Stimulated activated CD8-positive, alpha-beta memory T cell treated with anti-CD3 and anti-CD28 coated beads, Interleukin-15, amount 100 ng/mL, for 4 hours (primary cell): ENCODE data around the gene SLC26A3.
"Not testable (repeated sequence)": the region's sequence is repeated elsewhere in the genome, so short reads cannot be mapped to it uniquely, and the experiment has no call there.

Source experiments
- DNase-seq, 2 donors: peaks; one replicate each; pipeline ENCODE4 v3.0.0-alpha.2; 2020; ENCODE audit warnings: low read depth in 2 of 2

The SLC26A3 gene

DNA sequence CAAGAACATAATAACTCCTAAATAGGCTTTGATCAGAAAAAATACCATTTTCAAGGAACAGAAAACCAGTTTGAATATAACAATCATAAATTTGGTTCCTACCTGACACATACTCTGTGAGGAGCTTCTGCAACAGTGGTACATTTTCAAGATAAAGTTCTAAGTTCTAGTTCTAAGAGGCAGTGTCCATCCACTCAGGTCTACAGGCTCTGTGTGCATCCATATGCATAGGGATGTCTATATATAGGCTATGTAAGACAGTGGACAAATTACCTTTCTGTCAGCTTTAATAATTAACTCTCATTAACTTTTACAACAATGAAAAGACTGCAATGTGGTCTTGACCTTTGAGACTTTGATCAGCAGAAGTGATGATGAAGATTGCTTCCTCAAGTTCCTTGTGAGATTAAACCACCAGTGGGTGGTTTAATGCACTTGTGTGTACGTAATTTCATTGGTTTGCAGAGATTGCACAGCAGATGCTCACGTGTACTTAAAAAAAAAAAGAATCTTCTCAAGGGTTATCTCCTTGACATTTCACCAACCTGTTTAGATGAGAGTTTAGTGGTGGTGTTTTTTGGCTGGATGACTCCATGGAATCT is at the start of gene SLC26A3:
Gene SLC26A3, minus strand, starts transcription at position 215 of the 602 bp plus-strand sequence. CDS start 8,714 bp downstream, outside the sequence.
- no peak for DNase-seq

- no peak for DNase-seq
These were observed 47.6 kb upstream of the SLC26A3 start for GRCh38 chr7:107850643-107851042.

DNA sequence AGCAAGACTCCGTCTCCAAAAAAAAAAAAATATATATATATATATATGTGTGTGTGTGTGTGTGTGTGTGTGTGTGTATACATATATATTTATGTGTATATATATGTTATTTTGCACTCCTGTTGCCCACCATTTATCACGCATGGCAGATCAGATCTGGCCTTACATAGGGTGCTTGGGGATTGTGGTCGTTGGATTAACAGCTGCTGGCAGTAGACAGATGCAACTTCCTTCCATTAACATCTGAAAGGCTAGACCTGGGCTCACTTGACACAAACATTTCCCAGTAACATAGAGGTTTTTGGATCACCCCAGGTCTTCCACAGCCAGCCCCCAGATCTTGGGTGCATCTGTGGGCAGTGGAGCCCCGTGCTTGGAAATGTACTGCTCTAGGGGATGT is 47.2 kb upstream of the SLC26A3 start:
- DNase-seq, result no peak

- not testable (repeated sequence) for DNase-seq
These were observed 45.2 kb upstream of the SLC26A3 start for GRCh38 chr7:107848211-107848610.

DNA sequence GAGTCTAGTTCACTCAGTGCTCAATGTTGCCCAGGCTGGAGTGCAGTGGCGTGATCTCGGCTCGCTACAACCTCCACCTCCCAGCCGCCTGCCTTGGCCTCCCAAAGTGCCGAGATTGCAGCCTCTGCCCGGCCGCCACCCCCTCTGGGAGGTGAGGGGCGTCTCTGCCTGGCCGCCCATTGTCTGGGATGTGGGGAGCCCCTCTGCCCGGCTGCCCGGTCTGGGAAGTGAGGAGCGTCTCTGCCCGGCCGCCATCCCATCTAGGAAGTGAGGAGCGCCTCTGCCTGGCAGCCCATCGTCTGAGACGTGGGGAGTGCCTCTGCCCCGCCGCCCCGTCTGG is 44.8 kb upstream of the SLC26A3 start:
- not testable (repeated sequence) for DNase-seq

DNA sequence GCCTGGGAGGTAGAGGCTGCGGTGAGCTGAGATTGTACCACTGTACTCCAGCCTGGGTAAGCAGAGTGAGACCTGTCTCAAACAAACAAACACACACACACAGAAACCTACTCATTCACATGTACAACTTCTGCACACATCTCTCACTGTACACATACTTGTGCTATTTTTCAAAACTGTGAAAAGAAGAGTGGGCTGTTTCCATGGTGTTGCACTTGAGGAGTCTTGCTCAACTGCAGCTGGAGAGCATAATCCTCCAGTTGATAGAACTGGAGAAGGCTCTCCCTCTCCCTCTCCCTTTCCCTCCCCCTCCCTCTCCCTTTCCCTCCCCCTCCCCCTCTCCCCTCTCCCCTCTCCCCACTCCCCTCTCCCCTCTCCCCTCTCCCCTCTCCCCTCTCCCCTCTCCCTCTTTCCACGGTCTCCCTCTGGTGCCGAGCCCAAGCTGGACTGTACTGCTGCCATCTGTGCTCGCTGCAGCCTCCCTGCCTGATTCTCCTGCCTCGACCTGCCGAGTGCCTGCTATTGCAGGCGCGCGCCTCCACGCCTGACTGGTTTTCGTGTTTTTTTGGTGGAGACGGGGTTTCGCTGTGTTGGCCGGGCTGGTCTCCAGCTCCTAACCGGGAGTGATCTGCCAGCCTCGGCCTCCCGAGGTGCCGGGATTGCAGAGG is 44.3 kb upstream of the SLC26A3 start:
- DNase-seq, result no peak

- no peak for DNase-seq
These were observed 43.3 kb upstream of the SLC26A3 start for GRCh38 chr7:107846324-107846723.

- DNase-seq, result no peak
These were observed 40.2 kb upstream of the SLC26A3 start for GRCh38 chr7:107843184-107843583.

DNA sequence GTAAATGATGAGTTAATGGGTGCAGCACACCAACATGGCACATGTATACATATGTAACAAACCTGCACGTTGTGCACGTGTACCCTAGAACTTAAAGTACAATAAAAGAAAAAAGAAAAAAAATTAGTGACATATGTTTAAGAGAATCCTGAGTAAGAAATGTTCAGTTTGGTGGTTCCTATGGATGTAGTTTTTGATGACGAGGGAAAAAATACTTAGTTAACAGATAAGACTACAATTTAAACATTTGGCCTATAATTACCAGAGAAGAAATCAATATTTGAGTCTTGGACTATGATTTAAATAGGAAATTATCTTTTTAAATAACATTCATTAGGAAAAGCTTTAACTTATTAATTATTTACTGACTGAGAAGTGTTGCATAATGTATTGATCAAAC is 39.2 kb upstream of the SLC26A3 start:
- no peak for DNase-seq

DNA sequence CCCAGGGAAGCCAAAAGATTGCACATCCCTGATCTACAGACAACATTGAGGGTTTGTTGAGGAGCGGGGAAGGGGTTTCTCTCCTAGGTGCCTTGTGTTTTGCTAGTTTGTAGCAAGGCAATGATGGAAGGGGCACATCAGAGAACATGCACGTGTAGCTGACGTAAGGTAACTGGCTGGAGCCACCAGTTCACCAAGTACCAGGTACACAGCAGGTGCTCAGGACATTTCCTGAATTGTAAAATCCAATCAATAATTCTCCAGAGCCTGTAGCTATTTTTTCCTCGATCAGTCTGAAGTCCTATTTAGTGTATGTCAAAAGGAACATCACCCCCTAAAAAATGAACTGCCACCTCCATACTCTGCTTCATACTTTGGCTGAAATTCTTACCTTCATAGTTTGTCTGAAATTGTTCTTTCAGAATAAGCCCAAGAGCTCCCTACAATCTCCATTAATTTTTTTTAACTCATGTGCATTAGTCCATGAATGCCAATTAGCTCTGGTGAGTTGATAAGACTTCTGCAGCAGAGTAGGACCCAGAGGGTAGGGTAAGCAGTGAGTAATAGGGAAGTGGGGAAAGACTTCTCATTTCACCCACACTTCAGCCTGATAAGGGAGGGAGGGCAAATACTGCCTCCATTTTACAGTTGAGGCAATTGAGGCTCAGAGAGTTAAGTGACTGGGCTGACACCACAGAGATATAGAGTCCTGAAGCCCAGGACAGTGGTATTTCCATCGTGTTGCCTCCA is 36.0 kb upstream of the SLC26A3 start:
- no peak for DNase-seq

DNA sequence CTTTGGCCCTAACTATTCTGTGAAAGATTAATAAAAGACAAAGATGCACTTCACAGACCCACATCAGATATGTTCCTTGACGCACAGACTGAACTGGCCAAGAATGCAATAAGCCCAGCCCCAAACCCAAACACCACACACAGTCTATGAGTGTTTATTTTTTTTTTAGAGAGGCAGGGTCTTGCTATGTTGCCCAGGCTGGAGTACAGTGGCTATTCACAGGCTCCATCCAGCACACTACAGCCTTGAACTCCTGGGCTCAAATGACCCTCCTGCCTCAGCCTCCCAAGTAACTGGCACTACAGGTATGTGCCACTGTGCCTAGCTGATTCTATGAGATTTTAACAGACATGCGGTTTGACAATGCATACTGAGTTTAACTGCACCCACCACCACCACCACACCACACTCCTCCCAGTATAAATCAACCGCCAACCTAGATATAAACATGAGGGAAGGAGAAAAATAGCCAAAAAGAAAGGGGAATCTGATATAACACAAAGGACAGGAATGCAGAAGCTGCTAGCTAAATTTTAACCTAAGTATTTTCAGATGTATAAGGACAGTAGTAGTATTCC is 35.1 kb upstream of the SLC26A3 start:
- DNase-seq, result no peak

DNA sequence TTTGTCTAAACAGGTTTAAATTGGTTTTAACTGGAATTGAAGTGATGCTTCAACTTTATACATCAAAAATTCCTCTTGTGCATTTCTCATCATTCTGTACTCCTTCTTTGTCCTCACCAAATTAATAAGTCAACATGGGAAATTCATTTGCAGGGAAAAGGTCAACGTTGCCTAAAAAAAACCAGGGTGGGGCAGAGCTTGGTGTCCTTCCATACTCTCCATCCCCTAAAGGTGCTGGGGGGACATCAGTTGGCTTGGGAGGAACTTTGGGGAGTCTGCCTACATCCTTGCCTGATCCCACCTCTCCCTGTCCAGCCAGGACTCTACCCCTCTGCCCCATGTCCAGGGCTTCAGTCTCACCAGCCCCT is 34.1 kb upstream of the SLC26A3 start:
- no peak for DNase-seq

- DNase-seq, result no peak
These were observed 33.5 kb upstream of the SLC26A3 start for GRCh38 chr7:107836237-107837144.

- DNase-seq, result no peak
These were observed 31.4 kb upstream of the SLC26A3 start for GRCh38 chr7:107834401-107834800.

DNA sequence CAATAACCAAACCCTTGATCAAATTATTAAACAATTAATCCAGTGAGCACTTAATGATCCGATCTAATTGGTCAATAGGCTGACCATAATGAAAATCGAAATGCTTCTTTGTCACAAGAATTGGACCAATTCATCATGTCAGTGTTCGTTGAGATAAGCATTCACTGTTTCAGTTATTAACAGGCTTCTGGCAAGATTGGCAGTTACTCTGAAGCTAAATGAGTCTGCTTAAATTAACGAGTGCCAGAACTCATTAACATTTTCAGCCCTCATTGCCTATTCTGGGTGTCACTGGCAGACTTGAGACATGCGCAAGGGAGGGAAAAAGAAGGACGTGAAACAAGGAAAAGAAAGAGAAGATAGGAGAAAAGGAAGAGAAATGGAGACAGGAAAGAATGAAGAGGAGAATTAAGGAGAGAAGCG is 30.7 kb upstream of the SLC26A3 start:
- DNase-seq, result no peak

DNA sequence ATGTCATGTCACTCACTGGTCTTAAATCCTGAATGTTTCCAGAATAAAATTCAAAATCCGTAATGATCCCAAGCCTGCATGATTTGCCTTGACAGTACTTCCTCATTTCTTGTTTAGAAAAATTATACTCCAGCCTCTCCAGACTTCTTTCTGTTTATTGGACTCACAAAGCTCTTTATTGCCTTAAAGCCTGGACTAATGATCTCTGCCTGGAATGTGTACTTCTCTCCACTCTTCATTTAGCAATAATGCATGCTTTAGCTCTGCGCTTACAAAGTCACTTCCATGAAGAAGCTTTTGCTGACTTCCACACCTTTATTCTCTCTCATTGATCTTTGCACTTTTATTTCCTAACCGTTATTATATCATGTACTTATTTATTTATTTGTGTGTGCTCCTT is 27.4 kb upstream of the SLC26A3 start:
- no peak for DNase-seq

DNA sequence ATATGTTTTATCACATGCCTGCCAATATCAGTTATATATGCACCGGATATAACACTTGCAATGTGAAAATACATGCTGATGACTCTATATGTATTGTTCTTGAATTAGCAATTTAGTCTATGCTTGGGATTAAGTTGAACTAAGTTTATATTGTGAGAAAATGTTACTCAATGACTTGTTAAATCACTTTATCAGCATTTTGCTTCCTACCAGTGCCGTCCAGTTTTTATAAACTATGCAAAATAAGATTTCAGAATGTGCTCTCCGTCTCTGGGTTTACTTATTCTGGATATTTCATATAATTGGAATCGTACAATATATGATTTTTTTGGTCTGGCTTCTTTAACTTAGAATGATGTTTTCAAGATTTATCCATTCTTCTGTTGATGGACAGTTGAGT is 25.5 kb upstream of the SLC26A3 start:
- DNase-seq, result no peak

DNA sequence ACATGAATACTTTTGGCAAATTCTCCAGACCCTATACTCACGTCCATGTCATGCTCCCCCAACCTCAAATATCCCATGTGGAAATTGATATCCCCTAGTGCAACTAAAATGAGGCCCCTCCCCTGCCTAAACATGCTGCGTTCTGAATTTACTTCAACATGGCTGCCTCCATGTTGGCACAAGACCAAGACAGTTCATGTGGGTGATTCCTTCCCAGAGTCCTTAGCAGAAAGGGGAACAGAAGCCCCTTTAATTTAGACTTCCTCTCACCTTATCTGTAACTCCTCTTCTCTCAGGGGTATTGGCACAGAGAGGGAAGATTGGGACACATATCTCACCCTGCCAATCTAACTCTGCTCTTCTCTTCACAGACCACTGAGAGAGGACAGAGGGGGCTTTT is 24.5 kb upstream of the SLC26A3 start:
- DNase-seq, result no peak

DNA sequence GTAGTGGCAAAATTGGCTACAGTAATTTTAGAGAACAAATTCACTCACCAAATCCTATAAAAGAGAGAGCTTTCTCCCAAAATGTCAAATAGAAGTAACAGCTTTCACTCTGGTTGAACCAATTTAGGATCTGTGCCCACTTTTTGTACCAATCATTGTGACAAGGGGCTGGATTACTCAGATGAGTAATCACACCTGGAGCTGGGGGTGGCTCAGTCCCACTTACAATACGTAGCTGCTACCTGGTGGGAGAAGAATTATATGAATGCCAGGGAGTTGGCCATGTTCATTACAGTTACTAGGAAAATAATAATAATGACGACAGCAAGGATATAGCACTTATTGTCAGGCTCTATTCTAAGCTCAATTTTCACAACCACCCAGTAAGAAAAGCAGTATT is 23.4 kb upstream of the SLC26A3 start:
- DNase-seq, result no peak

- no peak for DNase-seq
These were observed 21.8 kb upstream of the SLC26A3 start for GRCh38 chr7:107824858-107825257.

- DNase-seq, result no peak
These were observed 15.6 kb upstream of the SLC26A3 start for GRCh38 chr7:107818622-107819021.
